Keratinocyte (primary cell): ENCODE measurements around the gene NCR2.

Experiments used
- EZH2 ChIP-seq: IDR thresholded peaks from one replicate; pipeline ENCODE4 v1.6.1; 2012; ENCODE audit warnings: inconsistent platforms, mild to moderate bottlenecking, low read length, moderate library complexity
- TF ChIP-seq, protein P1 (sequence below), 3 experiments: IDR thresholded peaks in 1 of 3; conservative IDR thresholded peaks in 1 of 3; optimal IDR thresholded peaks in 1 of 3; 2 replicates in 2 of 3; 3 replicates in 1 of 3; pipeline versions ENCODE3 to v1.5.1; 2011; ENCODE audit warnings: low read length in 3 of 3, mild to moderate bottlenecking in 3 of 3, moderate library complexity in 2 of 3, control low read depth in 1 of 3, inconsistent platforms in 1 of 3; ENCODE audit not compliant: insufficient read depth in 2 of 3; ENCODE audit errors: extremely low read depth in 1 of 3

DNA sequence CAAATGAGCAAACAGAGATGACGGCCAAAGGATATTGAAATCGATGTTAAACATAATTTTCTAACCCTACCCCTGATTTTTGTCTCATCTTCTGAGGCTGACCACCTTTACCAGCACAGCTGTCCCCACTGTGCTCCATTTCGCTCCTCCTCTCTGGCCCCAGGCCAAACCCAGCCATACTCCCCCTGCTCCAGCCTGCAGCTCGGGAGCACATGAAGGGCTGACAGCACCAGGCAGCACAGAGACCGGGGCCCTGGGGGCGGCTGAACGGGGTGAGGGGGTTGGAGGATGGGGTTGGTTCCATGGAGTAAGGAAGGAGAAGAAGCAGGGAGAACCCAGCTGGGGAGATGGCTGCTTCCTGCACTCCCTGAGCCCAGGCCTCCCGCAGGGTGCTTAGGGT, 3.2 kb upstream of the NCR2 start:
- TF ChIP-seq, protein P1, sequence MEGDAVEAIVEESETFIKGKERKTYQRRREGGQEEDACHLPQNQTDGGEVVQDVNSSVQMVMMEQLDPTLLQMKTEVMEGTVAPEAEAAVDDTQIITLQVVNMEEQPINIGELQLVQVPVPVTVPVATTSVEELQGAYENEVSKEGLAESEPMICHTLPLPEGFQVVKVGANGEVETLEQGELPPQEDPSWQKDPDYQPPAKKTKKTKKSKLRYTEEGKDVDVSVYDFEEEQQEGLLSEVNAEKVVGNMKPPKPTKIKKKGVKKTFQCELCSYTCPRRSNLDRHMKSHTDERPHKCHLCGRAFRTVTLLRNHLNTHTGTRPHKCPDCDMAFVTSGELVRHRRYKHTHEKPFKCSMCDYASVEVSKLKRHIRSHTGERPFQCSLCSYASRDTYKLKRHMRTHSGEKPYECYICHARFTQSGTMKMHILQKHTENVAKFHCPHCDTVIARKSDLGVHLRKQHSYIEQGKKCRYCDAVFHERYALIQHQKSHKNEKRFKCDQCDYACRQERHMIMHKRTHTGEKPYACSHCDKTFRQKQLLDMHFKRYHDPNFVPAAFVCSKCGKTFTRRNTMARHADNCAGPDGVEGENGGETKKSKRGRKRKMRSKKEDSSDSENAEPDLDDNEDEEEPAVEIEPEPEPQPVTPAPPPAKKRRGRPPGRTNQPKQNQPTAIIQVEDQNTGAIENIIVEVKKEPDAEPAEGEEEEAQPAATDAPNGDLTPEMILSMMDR (optimal IDR thresholded peaks at IDR 0.05 in 1 of 3, IDR thresholded peaks at IDR 0.05 in 1 of 3, conservative IDR thresholded peaks at IDR 0.05 in 1 of 3; ENCODE audit: extremely low read depth in 1 of 3, insufficient read depth in 2 of 3, low read length in 3 of 3), result no peak
- TF ChIP-seq EZH2, result no peak
